PC-9 (cell line): Measurements from ENCODE around the gene MMAB. TPM values are rescaled to one million over a fixed set of nuclear protein-coding genes. Genes with fewer than 3 reads are reported as not detected.
A peak's percentile ranks its signal among the peaks of the same experiment; 100 is the strongest.

ENCODE experiments used
- BruUV-seq: library from RNA; stranded (reverse); fragments of 400-500 nt; replicated peaks from 2 replicates; lab custom pipeline; 2021; lab: Mats Ljungman, UMichigan
- CTCF ChIA-PET: fragments of 300-600 bp; sonication (Branson Sonifier 250); formaldehyde crosslinking; loops from one replicate; lab custom pipeline; 2022; ENCODE audit warnings: antibody characterized with exemption; lab: Charles Lee
- POLR2A ChIA-PET: fragments of 300-600 bp; sonication (Branson Sonifier 250); formaldehyde crosslinking; loops from one replicate; lab custom pipeline; 2022; ENCODE audit warnings: antibody characterized with exemption; ENCODE audit not compliant: unreplicated experiment; lab: Charles Lee
- DNase-seq, 2 experiments: peaks; one replicate each; pipeline versions ENCODE4 v3.0.0 to v3.0.0-alpha.2; 2015 to 2022; ENCODE audit warnings: mixed read lengths in 1 of 2
- H2AFZ ChIP-seq: fragments of 200-600 bp; sonication (generic); 2 replicates; pipeline ENCODE4 v1.8.1; 2017; ENCODE audit warnings: antibody characterized with exemption
- H3F3A ChIP-seq: fragments of 200-600 bp; sonication (generic); 2 replicates; pipeline ENCODE4 v1.8.1; 2017; ENCODE audit warnings: antibody characterized with exemption, mild to moderate bottlenecking, low read depth; ENCODE audit not compliant: insufficient read depth
- H3K27ac ChIP-seq: fragments of 200-600 bp; sonication (generic); 2 replicates; pipeline ENCODE4 v1.6.1; 2016; ENCODE audit warnings: mixed run types
- H3K27me3 ChIP-seq: fragments of 200-600 bp; sonication (generic); 2 replicates; pipeline ENCODE4 v1.6.1; 2016; ENCODE audit warnings: low read depth, mixed run types; ENCODE audit not compliant: insufficient read depth
- H3K36me3 ChIP-seq: fragments of 200-600 bp; sonication (generic); 2 replicates; pipeline ENCODE4 v1.6.1; 2016; ENCODE audit warnings: low read depth, mixed run types
- H3K4me1 ChIP-seq: fragments of 200-600 bp; sonication (generic); replicated peaks from 2 replicates; pipeline ENCODE4 v1.6.1; 2016; ENCODE audit warnings: mixed run types; ENCODE audit not compliant: insufficient read depth
- H3K4me2 ChIP-seq: fragments of 200-600 bp; sonication (generic); 2 replicates; pipeline ENCODE4 v1.6.1; 2017; ENCODE audit warnings: mixed run types
- H3K4me3 ChIP-seq: fragments of 200-600 bp; sonication (generic); 2 replicates; pipeline ENCODE4 v1.6.1; 2016; ENCODE audit warnings: mixed run types
- H3K79me2 ChIP-seq: fragments of 200-600 bp; sonication (generic); 2 replicates; pipeline ENCODE4 v1.6.1; 2017; ENCODE audit warnings: low read depth, mixed run types
- H3K9me2 ChIP-seq: fragments of 200-600 bp; sonication (generic); 2 replicates; pipeline ENCODE4 v1.8.1; 2017; ENCODE audit warnings: mild to moderate bottlenecking; ENCODE audit not compliant: insufficient read depth
- H3K9me3 ChIP-seq: fragments of 200-600 bp; sonication (generic); 2 replicates; pipeline ENCODE4 v1.8.1; 2016; ENCODE audit warnings: low read depth; ENCODE audit not compliant: insufficient read depth
- H4K20me1 ChIP-seq: fragments of 200-600 bp; sonication (generic); 2 replicates; pipeline ENCODE4 v1.8.1; 2017; ENCODE audit not compliant: insufficient read depth
- EZH2 ChIP-seq: fragments of 200-600 bp; sonication (generic); IDR thresholded peaks from 2 replicates; pipeline ENCODE4 v1.8.0; 2017; ENCODE audit warnings: antibody characterized with exemption, low read depth
- intact Hi-C: fragments of 100-400 bp; cut with micrococcal nuclease; formaldehyde crosslinking; loops from one replicate; pipeline ENCODE4 v1.10.0; 2022; ENCODE audit not compliant: unreplicated experiment
- total RNA-seq: library from RNA; stranded (reverse); gene quantifications from 2 replicates; pipeline ENCODE4 v1.2.3, GENCODE V29; 2021
- TF ChIP-seq, protein P1 (sequence below): fragments of 200-600 bp; sonication (generic); conservative IDR thresholded peaks from 2 replicates; pipeline ENCODE4 v1.6.1; 2017; ENCODE audit warnings: mixed run types, antibody characterized with exemption, mild to moderate bottlenecking, moderate library complexity

Gene MMAB
- total RNA-seq, 1 experiment from 2014 or later: 84.3 TPM

DNA sequence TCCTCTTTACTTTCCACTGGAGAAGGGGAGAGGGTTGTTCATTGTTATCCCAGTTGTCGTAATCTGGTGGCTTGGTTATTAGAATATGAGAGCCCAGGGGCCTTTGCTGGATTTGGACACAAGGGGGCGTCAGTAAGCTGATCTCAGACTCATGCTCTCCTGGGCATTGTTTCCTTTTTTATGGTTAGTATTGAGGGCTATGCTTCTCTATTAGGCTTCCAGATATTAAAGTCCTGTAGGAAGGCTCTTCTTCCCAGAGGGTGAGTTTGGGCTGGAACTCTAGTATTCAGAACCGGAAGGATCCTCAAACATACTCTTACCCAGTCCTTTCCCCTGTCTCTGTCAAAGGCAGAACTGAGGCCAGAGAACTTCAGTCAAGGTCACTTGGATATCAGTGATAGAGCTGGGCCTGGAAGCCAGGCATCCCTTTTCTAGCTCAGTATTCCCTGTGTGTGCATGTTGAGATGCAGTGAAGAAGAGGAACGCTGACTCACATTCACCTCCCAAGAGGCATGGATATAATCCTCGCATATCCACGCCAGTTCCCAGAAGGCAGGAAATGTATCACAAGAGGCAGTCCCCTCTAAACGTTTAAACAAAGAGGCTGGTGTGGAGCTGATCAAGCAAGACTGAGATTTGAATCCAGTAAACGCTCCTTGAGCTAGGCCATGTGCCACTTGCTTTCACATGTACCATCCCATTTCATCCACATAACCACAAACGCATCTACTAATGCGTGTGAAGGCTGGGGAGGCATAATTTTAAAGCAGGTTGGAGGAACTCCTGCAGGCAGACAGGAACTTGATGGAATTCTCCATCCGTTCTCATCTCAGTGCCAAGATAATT is 54.3 kb downstream of the MMAB start:
- no peak overlapping the region for H3K4me2 ChIP-seq

DNA sequence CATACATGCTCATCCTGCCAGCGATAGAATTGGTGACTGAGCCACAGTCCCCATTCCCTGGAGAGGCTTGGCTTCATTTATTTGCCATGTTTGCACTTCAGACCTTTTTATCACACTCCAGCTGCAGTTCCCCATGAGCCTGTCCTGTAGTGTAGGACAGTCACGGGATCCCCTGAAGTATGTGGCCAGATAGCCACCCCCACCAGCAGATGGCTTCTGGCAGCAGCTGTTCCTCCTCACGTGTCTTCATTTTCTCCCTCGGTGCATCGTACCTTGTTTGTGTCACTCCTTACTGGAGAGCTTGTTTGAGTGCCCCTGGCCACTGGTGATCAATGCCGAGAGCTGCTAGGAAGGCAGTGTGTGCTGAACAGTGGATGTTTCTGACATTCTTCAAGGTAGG is 55.7 kb downstream of the MMAB start:
- ChIA-PET CTCF (no interaction called here), POLR2A (no interaction called here)
- H3K36me3 ChIP-seq: no peaks in the 10 kb centered on the region

More for the DNA sequence above, 54.3 kb downstream of the MMAB start:
- no peaks in the 10 kb centered on the region for H3K27me3 ChIP-seq
- H4K20me1 ChIP-seq: no peaks in the 10 kb centered on the region
- no peak overlapping the region for H3K4me3 ChIP-seq
- no peak for TF ChIP-seq EZH2
- TF ChIP-seq, protein P1, sequence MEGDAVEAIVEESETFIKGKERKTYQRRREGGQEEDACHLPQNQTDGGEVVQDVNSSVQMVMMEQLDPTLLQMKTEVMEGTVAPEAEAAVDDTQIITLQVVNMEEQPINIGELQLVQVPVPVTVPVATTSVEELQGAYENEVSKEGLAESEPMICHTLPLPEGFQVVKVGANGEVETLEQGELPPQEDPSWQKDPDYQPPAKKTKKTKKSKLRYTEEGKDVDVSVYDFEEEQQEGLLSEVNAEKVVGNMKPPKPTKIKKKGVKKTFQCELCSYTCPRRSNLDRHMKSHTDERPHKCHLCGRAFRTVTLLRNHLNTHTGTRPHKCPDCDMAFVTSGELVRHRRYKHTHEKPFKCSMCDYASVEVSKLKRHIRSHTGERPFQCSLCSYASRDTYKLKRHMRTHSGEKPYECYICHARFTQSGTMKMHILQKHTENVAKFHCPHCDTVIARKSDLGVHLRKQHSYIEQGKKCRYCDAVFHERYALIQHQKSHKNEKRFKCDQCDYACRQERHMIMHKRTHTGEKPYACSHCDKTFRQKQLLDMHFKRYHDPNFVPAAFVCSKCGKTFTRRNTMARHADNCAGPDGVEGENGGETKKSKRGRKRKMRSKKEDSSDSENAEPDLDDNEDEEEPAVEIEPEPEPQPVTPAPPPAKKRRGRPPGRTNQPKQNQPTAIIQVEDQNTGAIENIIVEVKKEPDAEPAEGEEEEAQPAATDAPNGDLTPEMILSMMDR: peak; percentile 93
- POLR2A ChIA-PET: no interaction called here
- no peaks in the 10 kb centered on the region for H3F3A ChIP-seq
- no peaks in the 10 kb centered on the region for H3K4me1 ChIP-seq
- no peaks in the 10 kb centered on the region for H3K79me2 ChIP-seq
- DNase-seq: peak in 1 of 2 experiments; percentile 57
- BruUV-seq: no TSS peak
- CTCF ChIA-PET: interaction anchor here (0.5 kb wide), 1 partner anchor 35 kb away, joined by 3 read pairs; no protein-coding TSS in a partner anchor
- intact Hi-C loops: loop anchor here (1.0 to 2.0 kb wide), 3 partner anchors 78 to 256 kb away; no protein-coding TSS in a partner anchor
- no peaks in the 10 kb centered on the region for H3K36me3 ChIP-seq
- H3K9me3 ChIP-seq: no peaks in the 10 kb centered on the region
- no peaks in the 10 kb centered on the region for H3K9me2 ChIP-seq
- H3K27ac ChIP-seq: no peak overlapping the region
- H2AFZ ChIP-seq: no peak overlapping the region

DNA sequence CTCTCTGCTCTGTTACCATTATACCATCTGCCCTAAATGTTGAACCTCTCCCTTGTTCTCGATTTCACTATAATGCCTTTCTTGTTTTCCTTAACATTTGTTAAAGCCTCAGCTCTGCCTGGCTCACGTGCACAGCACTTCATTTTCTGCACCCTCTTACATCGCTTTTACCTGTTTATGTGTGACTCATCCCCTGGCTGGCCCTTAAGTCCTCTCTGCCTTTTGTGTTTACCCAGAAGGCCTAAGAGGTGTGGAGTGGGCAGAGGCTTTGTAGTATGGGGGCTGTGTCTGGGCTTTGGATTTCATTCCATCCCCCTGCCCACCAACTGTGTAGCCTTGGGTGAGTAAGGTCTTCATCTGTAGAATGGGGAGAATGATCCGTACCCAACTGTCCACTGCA is 59.3 kb downstream of the MMAB start:
- Histone ChIP-seq H3K27ac (no peak overlapping the region), H3K27me3 (no peaks in the 10 kb centered on the region), H2AFZ (no peak overlapping the region), H3K79me2 (no peaks in the 10 kb centered on the region), H3K4me2 (no peak overlapping the region), H3K4me3 (no peak overlapping the region), H3K9me2 (no peaks in the 10 kb centered on the region), H3K4me1 (no peaks in the 10 kb centered on the region), H3F3A (no peaks in the 10 kb centered on the region), H3K9me3 (no peaks in the 10 kb centered on the region), H3K36me3 (no peaks in the 10 kb centered on the region), H4K20me1 (no peaks in the 10 kb centered on the region)
- TF ChIP-seq EZH2: no peak
- TF ChIP-seq, protein P1: no peak
- CTCF ChIA-PET: interaction anchor here (0.5 kb wide), 1 partner anchor 517 kb away, joined by 5 read pairs; no protein-coding TSS in a partner anchor
- DNase-seq: no peak
- BruUV-seq: no TSS peak
- POLR2A ChIA-PET: no interaction called here
- intact Hi-C loops: no loop called here

More for the DNA sequence above, 55.7 kb downstream of the MMAB start:
- Histone ChIP-seq H3F3A (no peaks in the 10 kb centered on the region), H4K20me1 (no peaks in the 10 kb centered on the region), H3K9me2 (no peaks in the 10 kb centered on the region), H3K4me3 (no peak overlapping the region), H3K9me3 (no peaks in the 10 kb centered on the region), H3K4me1 (no peaks in the 10 kb centered on the region), H3K27me3 (no peaks in the 10 kb centered on the region), H3K4me2 (no peak overlapping the region), H3K79me2 (no peaks in the 10 kb centered on the region), H2AFZ (no peak overlapping the region), H3K27ac (no peak overlapping the region)
- DNase-seq: no peak
- TF ChIP-seq, protein P1: no peak
- no peak for TF ChIP-seq EZH2
- intact Hi-C loops: loop anchor here (1.0 to 2.0 kb wide), 2 partner anchors 85 to 258 kb away; no protein-coding TSS in a partner anchor
- no TSS peak for BruUV-seq
